Ishikawa (cell line): ENCODE measurements around the gene LCE1E.

Experiments
- CEBPB ChIP-seq: IDR thresholded peaks from 2 replicates; pipeline ENCODE4 v1.6.1; 2012
- CREB1 ChIP-seq: IDR thresholded peaks from 2 replicates; pipeline ENCODE4 v1.6.1; 2012; ENCODE audit warnings: low read depth
- EGR1 ChIP-seq: IDR thresholded peaks from 2 replicates; pipeline ENCODE4 v1.6.1; 2012
- EP300 ChIP-seq: IDR thresholded peaks from 2 replicates; pipeline ENCODE4 v1.6.1; 2012; ENCODE audit warnings: borderline replicate concordance
- FOXM1 ChIP-seq: IDR thresholded peaks from 2 replicates; pipeline ENCODE4 v1.6.1; 2012; ENCODE audit warnings: low read depth, borderline replicate concordance
- MAX ChIP-seq: IDR thresholded peaks from 2 replicates; pipeline ENCODE4 v1.6.1; 2012
- NFIC ChIP-seq: IDR thresholded peaks from 2 replicates; pipeline ENCODE4 v1.6.1; 2012
- RAD21 ChIP-seq: IDR thresholded peaks from 2 replicates; pipeline ENCODE4 v1.6.1; 2012; ENCODE audit warnings: low read depth
- REST ChIP-seq: IDR thresholded peaks from 2 replicates; pipeline ENCODE4 v1.6.1; 2012; ENCODE audit warnings: low read depth, mild to moderate bottlenecking
- TAF1 ChIP-seq: IDR thresholded peaks from 2 replicates; pipeline ENCODE4 v1.6.1; 2012; ENCODE audit warnings: low read depth, mild to moderate bottlenecking
- TCF12 ChIP-seq: IDR thresholded peaks from 2 replicates; pipeline ENCODE4 v1.6.1; 2012; ENCODE audit warnings: low read depth
- TEAD4 ChIP-seq: IDR thresholded peaks from 2 replicates; pipeline ENCODE4 v1.6.1; 2012
- USF1 ChIP-seq: IDR thresholded peaks from 2 replicates; pipeline ENCODE4 v1.6.1; 2012
- YY1 ChIP-seq: IDR thresholded peaks from 2 replicates; pipeline ENCODE4 v1.6.1; 2012; ENCODE audit warnings: low read depth
- ZBTB7A ChIP-seq: IDR thresholded peaks from 2 replicates; pipeline ENCODE4 v1.6.1; 2012; ENCODE audit warnings: low read depth

Gene LCE1E

GRCh38 chr1:152752225-152752624 is 33.8 kb upstream of the LCE1E start:
- TF ChIP-seq EP300 (no peak), YY1 (no peak), TCF12 (no peak), TEAD4 (no peak), TAF1 (no peak), CEBPB (no peak), EGR1 (no peak), FOXM1 (no peak), ZBTB7A (no peak), NFIC (no peak), RAD21 (no peak), USF1 (no peak), REST (no peak), MAX (no peak)

DNA sequence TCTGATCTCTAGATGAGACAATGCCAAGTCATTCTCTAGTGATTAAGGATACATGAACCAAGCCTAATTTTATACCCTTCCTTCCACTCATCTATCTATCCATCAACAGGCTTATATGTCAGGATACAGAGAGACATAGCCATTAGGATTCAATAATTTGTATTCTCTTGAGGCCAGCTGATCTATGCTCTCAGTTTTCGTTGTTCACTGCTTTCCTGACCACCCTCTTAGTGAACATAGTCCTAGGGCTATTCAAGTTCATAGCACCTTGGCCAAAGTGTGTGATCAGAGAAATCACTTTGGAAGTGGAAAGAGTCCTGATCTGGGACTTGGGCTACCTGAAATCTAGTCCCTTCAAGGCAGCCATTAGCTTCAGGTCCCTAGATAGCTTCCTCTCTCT is 32.5 kb upstream of the LCE1E start:
- TF ChIP-seq RAD21 (no peak), FOXM1 (no peak), EGR1 (no peak), MAX (no peak), TEAD4 (no peak), TAF1 (no peak), TCF12 (no peak), ZBTB7A (no peak), CREB1 (no peak), EP300 (no peak), USF1 (no peak), NFIC (no peak), YY1 (no peak)

- TF ChIP-seq RAD21 (no peak), TEAD4 (no peak), CEBPB (no peak), TAF1 (no peak), NFIC (no peak), ZBTB7A (no peak), CREB1 (no peak), FOXM1 (no peak), MAX (no peak), REST (no peak), YY1 (no peak)
These were observed 29.2 kb upstream of the LCE1E start for GRCh38 chr1:152756872-152757271.

DNA sequence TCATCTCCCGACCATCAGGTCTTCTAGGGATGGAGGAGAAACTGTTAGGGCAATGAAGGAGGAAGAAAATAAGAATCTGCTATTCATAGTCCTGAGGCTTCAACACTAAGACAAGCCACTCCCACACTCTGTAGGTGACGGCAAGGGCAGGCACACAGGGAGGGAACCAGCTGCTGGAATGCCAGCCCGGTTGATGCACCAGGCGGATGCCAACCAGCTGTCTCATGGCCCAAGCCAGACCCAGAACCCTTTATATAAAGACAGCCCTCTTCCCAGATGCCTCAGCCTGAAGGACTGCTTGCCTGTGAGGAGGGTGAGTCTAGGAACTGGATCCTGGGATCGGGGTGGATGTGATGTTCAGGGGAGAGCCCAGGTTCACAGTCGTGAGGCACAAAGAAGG is 28.3 kb upstream of the LCE1E start, which contains the start of gene KPRP:
Gene KPRP (plus strand): TSS at position 279 of the 400 bp plus-strand sequence. CDS start 1,564 bp downstream, outside the sequence.
- TF ChIP-seq CREB1 (no peak), USF1 (no peak), TEAD4 (no peak), FOXM1 (no peak), EGR1 (no peak), ZBTB7A (no peak), TAF1 (no peak), RAD21 (no peak), CEBPB (no peak), REST (no peak), MAX (no peak), TCF12 (no peak), NFIC (no peak), YY1 (no peak), EP300 (no peak)
